Tibial nerve (tissue), 4 donors: ENCODE measurements around the gene BCL3. TPM values are rescaled to one million over a fixed set of nuclear protein-coding genes. Genes with fewer than 3 reads are reported as not detected.
A peak's percentile ranks its signal among the peaks of the same experiment; 100 is the strongest.

Experiments used
- DNase-seq, 2 donors: peaks; one replicate each; pipeline ENCODE4 v3.0.0-alpha.2; 2019; ENCODE audit warnings: low spot score in 2 of 2
- H3K27ac ChIP-seq, 4 donors: fragments of 200-600 bp; sonication (generic) in 3 of 4; one replicate each; pipeline ENCODE4 v1.5.1; 2017 to 2019; ENCODE audit warnings: mild to moderate bottlenecking in 1 of 4
- H3K27me3 ChIP-seq, 2 donors: fragments of 200-600 bp; sonication (generic) in 1 of 2; one replicate each; pipeline versions ENCODE4 v1.5.1 to v1.6.0; 2017 to 2019
- H3K36me3 ChIP-seq, 3 donors: fragments of 200-600 bp; sonication (generic); one replicate each; pipeline ENCODE4 v1.5.1; 2018 to 2019
- H3K4me1 ChIP-seq, 4 donors: fragments of 200-600 bp; sonication (generic) in 3 of 4; one replicate each; pipeline ENCODE4 v1.5.1; 2017 to 2019
- H3K4me3 ChIP-seq, 4 donors: fragments of 200-600 bp; sonication (generic) in 3 of 4; one replicate each; pipeline ENCODE4 v1.5.1; 2017 to 2019; ENCODE audit warnings: mild to moderate bottlenecking in 1 of 4, moderate library complexity in 1 of 4
- H3K9me3 ChIP-seq, 4 donors: fragments of 200-600 bp; sonication (generic) in 3 of 4; one replicate each; pipeline ENCODE4 v1.5.1; 2017 to 2019
- CTCF ChIP-seq, 5 experiments: fragments of 200-600 bp in 3 of 5; fragments of 450-650 bp in 2 of 5; sonication (generic) in 3 of 5; IDR thresholded peaks; one replicate each; pipeline ENCODE4 v1.5.1; 2016 to 2019; ENCODE audit warnings: antibody characterized with exemption in 5 of 5, mild to moderate bottlenecking in 3 of 5, moderate library complexity in 2 of 5
- EP300 ChIP-seq, 2 donors: sonication (generic); formaldehyde crosslinking; IDR thresholded peaks; one replicate each; pipeline ENCODE4 v1.6.1; 2017; ENCODE audit warnings: antibody characterized with exemption in 2 of 2, mild to moderate bottlenecking in 1 of 2
- POLR2A ChIP-seq, 2 donors: fragments of 450-650 bp; IDR thresholded peaks; one replicate each; pipeline ENCODE4 v1.6.1; 2017; ENCODE audit warnings: antibody characterized with exemption in 2 of 2, mild to moderate bottlenecking in 2 of 2, moderate library complexity in 2 of 2
- WGBS, 2 donors: methylation state at CpG; one replicate each; pipeline ENCODE4 v1.1.5; 2018; 5-methylcytosine and 5-hydroxymethylcytosine counted together
- total RNA-seq, 4 donors: library from RNA; depleted of rRNA; stranded (reverse); fragments of >200 nt; gene quantifications; one replicate each; pipeline ENCODE4 v1.1.0, GENCODE V29; 2016

BCL3 gene
- total RNA-seq, 4 donors from 2014 or later = 10.3 to 37.8 (median 18.0) TPM

GRCh38 chr19:44740351-44740824, 8.1 kb upstream of the BCL3 start:
- H3K4me1 ChIP-seq = peaks cover 0 to 64% (median 32%) of the 10 kb centered on the region in 4 donors
- WGBS, 2 donors = 48 to 53% methylated on average over 3 of the region's 3 CpGs

GRCh38 chr19:44741258-44741731, 7.2 kb upstream of the BCL3 start:
- no peaks in the 10 kb centered on the region for H3K27me3 ChIP-seq
- peak overlapping the region; percentile 43 to 95 (median 80) for H3K27ac ChIP-seq
- peaks cover 0 to 71% (median 34%) of the 10 kb centered on the region in 4 donors for H3K4me1 ChIP-seq
- 47 to 55% methylated on average over 6 of the region's 6 CpGs for WGBS, 2 donors
- DNase-seq = no peak
- H3K4me3 ChIP-seq = no peak overlapping the region
- H3K9me3 ChIP-seq = no peaks in the 10 kb centered on the region
- H3K36me3 ChIP-seq = no peaks in the 10 kb centered on the region
- TF ChIP-seq CTCF (IDR thresholded peaks at IDR 0.05) = no peak
- no peak for TF ChIP-seq EP300 (IDR thresholded peaks at IDR 0.05)
- TF ChIP-seq POLR2A (IDR thresholded peaks at IDR 0.05) = no peak

More at GRCh38 chr19:44740351-44740824, 8.1 kb upstream of the BCL3 start:
- Histone ChIP-seq H3K27ac (peak overlapping the region in 3 of 4 donors; percentile 79 to 95 (median 80)), H3K27me3 (no peaks in the 10 kb centered on the region), H3K9me3 (no peaks in the 10 kb centered on the region), H3K4me3 (no peak overlapping the region), H3K36me3 (no peaks in the 10 kb centered on the region)
- DNase-seq = no peak
- TF ChIP-seq CTCF (IDR thresholded peaks at IDR 0.05) (no peak), EP300 (IDR thresholded peaks at IDR 0.05) (no peak), POLR2A (IDR thresholded peaks at IDR 0.05) (no peak)

- Histone ChIP-seq H3K27ac (peak overlapping the region; percentile 43 to 95 (median 80)), H3K36me3 (no peaks in the 10 kb centered on the region), H3K9me3 (no peaks in the 10 kb centered on the region), H3K27me3 (no peaks in the 10 kb centered on the region), H3K4me3 (no peak overlapping the region), H3K4me1 (peaks cover 0 to 76% (median 39%) of the 10 kb centered on the region in 4 donors)
- WGBS, 2 donors = 1% methylated on average over 5 to 13 of the region's 13 CpGs
- DNase-seq = peak; percentile 95 to 98
- TF ChIP-seq POLR2A (IDR thresholded peaks at IDR 0.05) (no peak), CTCF (IDR thresholded peaks at IDR 0.05) (peak in 1 of 5 experiments; percentile 16), EP300 (IDR thresholded peaks at IDR 0.05) (peak; percentile 91 to 99)
These were observed 6.6 kb upstream of the BCL3 start for GRCh38 chr19:44741841-44742329.

- Histone ChIP-seq H3K9me3 (no peaks in the 10 kb centered on the region), H3K4me3 (no peak overlapping the region), H3K27me3 (no peaks in the 10 kb centered on the region), H3K27ac (peak overlapping the region; percentile 12 to 95 (median 80)), H3K36me3 (no peaks in the 10 kb centered on the region), H3K4me1 (peaks cover 0 to 78% (median 43%) of the 10 kb centered on the region in 4 donors)
- 57 to 62% methylated on average over 20 of the region's 20 CpGs for WGBS, 2 donors
- TF ChIP-seq EP300 (IDR thresholded peaks at IDR 0.05) (no peak), POLR2A (IDR thresholded peaks at IDR 0.05) (no peak), CTCF (IDR thresholded peaks at IDR 0.05) (no peak)
- DNase-seq = no peak
These were observed 6.0 kb upstream of the BCL3 start for GRCh38 chr19:44742330-44743061.

- Histone ChIP-seq H3K36me3 (no peaks in the 10 kb centered on the region), H3K27ac (peak overlapping the region; percentile 43 to 96 (median 92)), H3K4me1 (peaks cover 0 to 88% (median 48%) of the 10 kb centered on the region in 4 donors), H3K4me3 (no peak overlapping the region), H3K9me3 (no peaks in the 10 kb centered on the region), H3K27me3 (no peaks in the 10 kb centered on the region)
- no peak for DNase-seq
- TF ChIP-seq POLR2A (IDR thresholded peaks at IDR 0.05) = no peak
- no peak for TF ChIP-seq EP300 (IDR thresholded peaks at IDR 0.05)
- no peak for TF ChIP-seq CTCF (IDR thresholded peaks at IDR 0.05)
- WGBS, 2 donors = 57 to 65% methylated on average over 3 of the region's 3 CpGs
These were observed 3.6 kb upstream of the BCL3 start for GRCh38 chr19:44744871-44745332.
